NCI-H2196 treated with DMSO at 0.1 percent for 48 hours (cell line): ENCODE results near the gene RAD51B.

ENCODE experiments used
- DNase-seq: peaks from one replicate; lab custom pipeline; 2025; ENCODE audit not compliant: unreplicated experiment; lab: John Stamatoyannopoulos, UW

RAD51B gene

GRCh38 chr14:68446243-68447040 is 626.9 kb downstream of the RAD51B start:
- no peak for DNase-seq

DNA sequence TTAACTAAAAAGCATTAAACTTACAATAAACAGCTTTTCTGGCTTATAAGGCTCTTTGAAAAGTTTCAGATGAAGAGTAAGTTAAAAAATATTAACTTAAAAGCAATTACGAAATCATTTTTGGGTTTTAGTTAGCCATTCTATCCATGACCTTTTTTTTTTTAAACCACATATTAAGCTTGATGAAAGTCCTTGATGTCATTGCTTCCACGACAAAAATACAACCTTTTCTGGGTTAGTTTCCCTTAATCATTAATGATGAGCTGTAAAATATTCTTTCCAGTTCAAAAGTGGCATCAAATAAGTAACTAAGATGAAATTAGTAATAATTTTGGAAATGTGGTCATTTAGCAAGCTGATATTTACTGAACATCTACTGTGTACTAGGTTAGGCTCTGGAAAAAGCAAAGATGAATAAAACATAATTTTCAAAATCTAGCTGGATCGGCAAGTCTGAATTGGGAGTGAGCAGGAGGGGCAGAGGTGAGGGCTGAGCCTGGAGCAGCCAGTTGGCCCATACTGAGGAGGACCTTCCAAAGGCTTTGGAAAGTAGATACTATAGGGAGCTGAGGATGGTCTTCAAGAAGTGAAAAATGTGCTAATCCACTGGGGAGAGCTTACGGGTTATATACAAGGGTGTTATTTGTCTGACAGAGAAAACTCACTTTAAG is 628.1 kb downstream of the RAD51B start:
- no peak for DNase-seq

- DNase-seq: no peak
Observed at GRCh38 chr14:68448252-68448902, 628.8 kb downstream of the RAD51B start.

DNA sequence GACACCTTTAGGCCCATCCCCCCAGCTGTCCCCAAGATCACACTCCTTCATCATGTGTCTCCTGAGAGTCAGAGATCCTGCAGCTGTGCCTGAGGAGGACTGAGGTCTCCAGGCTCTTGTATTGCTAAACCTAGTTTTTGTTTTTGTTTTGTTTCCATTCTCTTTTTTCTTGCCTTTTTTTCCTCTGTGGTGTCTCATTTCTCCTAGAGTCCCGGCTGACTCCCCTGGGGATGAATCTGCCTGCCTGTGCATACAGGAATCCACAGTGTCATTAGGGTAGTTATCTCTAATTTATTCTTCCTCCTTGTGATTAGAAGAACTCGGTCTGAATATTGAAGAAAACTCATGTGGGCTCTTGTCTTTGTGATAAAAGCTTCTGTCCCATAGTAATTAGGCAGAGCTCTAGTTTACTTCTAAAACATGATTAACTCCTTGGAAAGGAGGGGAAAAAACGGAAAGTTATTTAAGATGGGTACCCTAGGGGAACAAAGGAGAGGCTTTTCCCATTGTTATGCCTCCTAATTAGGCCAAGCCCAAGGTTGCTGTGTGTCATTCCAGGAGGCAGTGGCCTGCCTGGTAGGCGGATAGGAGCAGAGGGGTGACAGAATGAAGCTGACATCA is 630.1 kb downstream of the RAD51B start:
- DNase-seq: no peak

DNA sequence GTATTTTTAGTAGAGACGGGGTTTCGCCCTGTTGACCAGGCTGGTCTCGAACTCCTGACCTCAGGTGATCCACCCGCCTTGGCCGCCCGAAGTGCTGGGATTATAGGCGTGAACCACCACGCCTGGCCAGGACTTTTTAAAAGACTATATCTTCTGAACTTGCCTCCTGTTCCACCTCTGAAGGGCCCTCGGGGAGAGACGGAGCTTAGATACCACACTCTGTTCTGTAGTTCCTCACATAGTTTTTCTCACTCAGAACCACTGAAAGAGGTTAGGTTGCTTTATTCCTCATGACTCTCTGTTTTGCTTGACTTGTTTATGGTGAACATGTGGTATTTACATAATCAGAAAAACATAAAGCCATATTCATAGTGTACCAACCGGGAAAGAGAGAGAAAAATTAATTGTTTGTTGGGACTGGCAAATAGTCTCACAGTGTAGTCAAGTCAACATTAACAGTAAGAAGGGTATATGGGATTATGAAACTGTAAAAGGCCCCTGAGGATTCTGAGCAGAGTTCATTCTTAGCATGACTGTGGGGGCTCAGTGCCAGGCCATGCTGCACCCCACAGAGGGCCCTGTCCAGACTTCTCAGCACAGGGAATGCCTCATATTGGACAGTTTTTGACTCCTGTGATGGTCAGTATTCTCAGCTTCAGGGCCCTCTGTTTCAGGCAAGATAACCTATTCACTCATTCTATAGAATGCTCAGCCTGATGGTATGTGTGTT is 631.0 kb downstream of the RAD51B start:
- DNase-seq: no peak

DNA sequence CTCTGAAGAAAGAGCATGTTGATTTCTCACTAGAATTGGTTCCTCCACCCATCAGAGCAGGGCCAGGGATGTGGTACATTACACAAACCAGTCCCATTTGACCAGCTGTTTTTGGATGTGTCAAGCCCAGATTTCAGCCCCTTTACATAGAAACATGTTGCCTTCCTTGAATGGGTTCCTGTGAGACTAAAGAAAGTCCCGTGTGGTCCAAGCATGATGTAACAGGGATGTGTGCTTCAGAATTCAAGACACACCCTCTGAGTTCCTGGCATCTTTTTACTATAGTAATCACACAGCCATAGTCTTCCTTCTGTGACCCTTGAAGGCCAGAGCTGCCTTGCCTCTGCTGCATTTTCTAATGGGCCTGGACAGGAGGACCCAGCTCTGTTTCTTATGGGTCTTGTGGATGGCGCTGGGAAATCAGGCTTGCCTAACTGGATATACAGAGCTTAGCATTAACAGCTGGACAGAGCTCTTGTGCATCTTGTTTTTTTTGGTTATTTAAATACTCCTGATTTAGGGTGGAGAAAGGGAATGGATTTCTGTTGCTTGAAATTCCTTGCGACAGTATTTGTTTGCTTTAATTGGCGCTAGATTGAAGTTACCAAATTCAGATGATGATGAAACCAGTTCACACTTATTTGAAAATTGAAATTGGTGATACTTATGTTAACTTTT is 632.3 kb downstream of the RAD51B start:
- no peak for DNase-seq

- DNase-seq: no peak
Observed at GRCh38 chr14:68458253-68458652, 638.7 kb downstream of the RAD51B start.

DNA sequence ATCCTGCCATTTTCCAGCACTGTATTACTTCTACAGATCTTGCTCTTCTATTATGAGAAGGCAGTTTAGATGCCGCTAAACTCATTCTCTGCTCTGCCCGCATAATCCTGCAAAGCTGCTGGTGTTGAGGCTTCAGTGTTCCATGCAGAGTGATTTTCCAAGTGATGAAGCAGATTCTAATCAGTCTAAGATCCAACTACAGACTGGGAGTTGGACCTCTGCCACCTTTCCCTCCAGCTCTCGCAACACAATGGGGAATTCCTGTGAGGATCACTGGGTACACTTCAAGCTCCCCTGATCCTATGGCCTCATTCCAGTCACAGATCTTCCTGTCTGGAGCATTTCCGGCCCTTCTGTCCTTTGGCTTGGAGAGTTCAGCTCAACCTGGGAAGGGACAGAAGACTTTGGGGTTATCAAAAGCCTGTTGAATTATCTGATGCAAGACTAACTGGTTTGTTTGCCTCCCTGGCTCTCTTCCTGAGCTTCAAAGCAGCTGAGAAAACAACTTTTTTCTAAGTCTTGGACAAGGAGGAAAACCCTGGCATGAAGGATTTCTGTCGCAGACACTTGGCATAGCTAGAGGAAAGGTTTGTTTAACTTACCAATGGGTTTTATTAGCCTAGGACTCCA is 639.4 kb downstream of the RAD51B start:
- peak; percentile 65 for DNase-seq

DNA sequence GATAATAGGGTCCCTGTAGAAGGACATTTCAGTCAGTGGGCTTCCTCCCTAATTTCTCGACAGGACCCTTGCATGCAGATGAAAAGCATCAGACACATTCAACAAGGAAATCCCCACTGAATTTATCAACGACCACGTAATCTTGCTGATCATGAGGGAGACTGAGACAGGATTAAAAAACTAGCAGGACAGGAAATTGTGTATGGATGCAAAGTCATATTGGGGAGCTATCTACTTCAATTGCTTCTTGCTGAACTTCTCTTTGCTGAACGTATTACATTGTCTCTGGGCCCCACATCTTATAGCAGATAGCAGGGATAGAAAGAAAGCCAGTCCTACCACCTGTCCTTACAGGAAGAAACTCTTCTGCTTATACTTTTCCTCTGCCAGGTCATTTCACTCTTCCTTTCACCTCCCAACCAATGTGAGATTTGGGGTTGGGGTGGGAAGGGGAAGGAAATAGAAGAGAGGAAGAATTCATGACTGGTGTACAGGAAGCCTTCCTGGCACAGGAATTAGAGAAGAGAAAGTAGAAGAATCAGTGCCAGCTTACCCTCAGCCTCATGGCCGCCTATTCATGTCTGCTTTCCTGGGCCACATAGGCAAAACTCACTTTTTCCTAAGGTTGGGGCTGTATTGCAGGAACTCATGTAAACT is 640.0 kb downstream of the RAD51B start:
- DNase-seq: no peak

GRCh38 chr14:68460541-68460940 is 641.0 kb downstream of the RAD51B start:
- no peak for DNase-seq

DNA sequence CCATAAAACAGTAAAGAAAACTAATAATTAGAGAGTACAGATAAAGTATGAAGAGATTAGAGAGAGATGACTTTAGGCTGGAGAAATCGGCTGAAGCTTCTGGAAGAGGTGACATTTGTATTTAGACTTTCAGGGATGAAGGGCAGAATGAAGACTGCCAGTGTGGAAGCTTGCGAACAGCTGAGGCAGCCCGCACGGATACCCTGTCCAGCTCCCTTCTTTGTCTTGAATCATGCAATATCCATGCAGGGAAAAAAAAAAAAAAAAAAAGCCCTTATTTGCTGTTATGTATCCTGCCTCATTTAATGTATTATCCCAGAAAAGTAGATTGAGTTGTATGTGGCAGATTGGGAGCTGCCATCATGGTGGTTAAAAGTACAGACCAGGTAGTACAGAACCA is 641.5 kb downstream of the RAD51B start:
- DNase-seq: no peak

GRCh38 chr14:68462683-68463082 is 643.1 kb downstream of the RAD51B start:
- no peak for DNase-seq

GRCh38 chr14:68463299-68463698 is 643.7 kb downstream of the RAD51B start:
- DNase-seq: no peak

DNA sequence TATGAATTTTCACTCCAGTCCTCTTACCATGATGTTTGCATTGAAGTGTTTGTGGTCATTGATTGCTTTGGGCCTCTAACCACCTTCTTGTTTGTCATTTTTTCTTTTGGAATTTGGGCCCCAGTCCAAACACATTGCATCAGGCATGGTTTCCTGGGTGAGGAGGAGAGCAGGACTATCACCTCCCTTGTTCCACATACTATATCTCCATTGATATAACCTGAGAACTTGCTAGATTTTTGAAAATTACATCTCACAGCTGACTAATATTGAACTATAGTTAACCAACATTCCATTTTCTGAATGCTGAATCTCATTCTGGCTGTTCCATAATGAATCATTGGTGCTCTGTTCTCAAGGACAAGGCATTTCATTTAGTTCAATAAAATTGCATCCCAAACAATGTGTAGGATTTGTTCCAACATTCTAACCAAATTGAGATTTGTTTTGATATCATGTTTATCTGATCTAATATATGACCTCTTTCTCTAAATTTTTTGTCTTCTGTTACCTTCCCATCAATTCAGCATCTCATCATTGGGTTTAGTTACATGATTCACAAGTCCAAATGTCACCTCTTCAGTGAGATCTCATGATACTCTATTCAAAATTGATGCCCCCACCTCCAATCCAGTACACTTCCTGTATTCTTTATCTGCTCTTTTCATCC is 644.3 kb downstream of the RAD51B start:
- no peak for DNase-seq

DNA sequence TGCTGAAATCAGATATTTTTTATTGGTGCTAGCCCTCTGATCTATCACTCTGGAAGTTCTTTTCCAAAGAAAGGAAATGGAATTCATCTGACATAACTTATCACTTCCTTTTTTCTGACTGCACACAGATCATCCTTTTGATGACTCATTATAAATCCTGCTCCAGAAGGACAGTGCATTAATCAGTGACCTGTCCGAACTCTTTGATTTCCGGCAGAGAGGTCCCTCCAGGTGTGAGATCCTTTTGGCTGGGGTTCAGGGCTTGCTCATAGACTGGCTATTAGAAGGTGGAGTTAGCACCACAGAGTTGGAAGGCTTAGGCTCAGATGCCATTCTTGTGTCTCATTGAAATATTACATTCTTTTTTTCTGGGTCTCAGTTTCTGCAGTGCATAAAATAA is 645.1 kb downstream of the RAD51B start:
- no peak for DNase-seq

DNA sequence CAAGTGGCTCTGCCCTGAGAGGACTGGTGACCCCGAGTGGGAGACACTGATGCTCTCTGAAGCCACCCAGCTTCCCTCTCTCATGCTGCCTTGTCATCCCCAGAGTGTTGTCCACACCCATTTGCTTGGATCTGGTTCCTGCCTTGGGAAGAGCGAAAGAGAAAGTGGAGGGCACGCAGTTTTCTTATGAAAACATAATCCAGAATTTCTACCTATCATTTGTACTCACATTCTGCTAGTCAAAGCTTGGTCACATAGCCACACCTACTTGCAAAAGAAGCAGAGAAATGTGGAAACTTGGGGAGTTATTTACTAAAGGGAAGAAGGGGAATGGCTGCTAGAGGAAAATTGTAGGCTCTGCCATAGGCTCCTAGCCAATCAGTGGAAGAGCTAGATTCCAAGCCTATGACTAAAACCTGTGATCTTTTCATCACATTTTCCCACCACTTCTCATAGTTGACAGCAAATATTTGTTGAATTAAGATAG is 647.0 kb downstream of the RAD51B start:
- DNase-seq: no peak

- DNase-seq: no peak
Observed at GRCh38 chr14:68467425-68467824, 647.8 kb downstream of the RAD51B start.

DNA sequence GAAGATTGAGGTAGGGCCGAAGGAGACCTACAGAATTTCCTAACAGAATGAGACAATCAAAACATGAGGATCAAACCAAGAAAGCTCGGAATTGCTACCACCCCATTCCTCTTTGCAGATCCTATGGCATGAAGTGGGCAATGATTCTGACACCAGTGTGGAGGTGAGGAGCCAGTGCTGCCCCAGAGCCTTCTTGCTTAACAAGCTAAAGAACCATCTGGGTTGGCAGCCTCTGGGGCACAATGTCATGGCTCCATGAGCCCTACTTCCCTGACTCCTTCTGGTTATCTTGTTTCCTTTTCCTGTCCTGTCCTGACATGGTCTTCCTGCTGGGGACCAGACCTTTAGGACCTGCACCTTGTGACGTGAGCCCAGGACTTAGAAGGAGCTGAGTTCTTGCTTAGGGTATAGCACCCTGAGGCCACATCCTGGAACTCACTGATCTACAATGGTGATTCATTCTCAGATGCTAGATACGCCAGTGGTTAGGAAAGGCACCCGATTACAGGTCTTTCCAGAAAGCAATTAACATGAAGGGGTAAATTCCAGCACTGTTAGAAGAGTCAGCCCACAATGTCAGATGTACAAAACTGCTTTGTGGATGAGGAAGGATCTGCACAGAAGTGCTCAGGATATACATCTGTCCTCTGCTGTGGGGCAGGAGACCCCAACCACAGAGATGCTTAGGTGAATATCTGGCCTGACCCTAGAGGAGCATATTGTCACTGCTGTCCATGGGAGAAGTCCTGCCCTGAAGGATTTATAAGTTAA is 649.0 kb downstream of the RAD51B start:
- no peak for DNase-seq
